ENCODE measurements around the gene MPLKIP.

The MPLKIP gene

DNA sequence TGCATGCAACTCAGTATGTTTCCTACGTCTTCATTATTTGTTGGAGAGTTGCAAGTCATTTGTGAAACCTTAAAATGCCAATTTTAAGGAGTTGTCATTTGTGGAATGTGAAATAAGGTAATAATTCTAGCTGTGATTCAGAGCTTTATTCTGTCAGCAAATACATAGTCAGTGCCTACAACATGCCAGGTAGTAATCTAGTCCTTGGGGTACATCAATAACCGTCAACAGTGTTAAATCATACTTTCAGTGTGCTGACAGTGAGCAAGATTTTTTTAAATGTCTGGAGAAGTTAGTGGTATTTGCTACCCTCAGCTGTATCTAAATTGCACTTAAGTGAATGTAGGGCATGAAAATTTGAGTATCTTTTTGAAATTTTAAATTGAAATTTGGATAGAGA, 36.7 kb downstream of the MPLKIP start:
- in situ Hi-C loops (cut with HindIII; ENCODE audit: low sequenced_read_pairs), result no loop called here
- DNase-seq (ENCODE audit: low read depth, low spot score), result no peak
- TF ChIP-seq, protein P1, sequence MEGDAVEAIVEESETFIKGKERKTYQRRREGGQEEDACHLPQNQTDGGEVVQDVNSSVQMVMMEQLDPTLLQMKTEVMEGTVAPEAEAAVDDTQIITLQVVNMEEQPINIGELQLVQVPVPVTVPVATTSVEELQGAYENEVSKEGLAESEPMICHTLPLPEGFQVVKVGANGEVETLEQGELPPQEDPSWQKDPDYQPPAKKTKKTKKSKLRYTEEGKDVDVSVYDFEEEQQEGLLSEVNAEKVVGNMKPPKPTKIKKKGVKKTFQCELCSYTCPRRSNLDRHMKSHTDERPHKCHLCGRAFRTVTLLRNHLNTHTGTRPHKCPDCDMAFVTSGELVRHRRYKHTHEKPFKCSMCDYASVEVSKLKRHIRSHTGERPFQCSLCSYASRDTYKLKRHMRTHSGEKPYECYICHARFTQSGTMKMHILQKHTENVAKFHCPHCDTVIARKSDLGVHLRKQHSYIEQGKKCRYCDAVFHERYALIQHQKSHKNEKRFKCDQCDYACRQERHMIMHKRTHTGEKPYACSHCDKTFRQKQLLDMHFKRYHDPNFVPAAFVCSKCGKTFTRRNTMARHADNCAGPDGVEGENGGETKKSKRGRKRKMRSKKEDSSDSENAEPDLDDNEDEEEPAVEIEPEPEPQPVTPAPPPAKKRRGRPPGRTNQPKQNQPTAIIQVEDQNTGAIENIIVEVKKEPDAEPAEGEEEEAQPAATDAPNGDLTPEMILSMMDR (IDR thresholded peaks at IDR 0.05; ENCODE audit: low read depth, low read length), result no peak
- H3K4me3 ChIP-seq (ENCODE audit: low read depth, low read length), result no peak overlapping the region

DNA sequence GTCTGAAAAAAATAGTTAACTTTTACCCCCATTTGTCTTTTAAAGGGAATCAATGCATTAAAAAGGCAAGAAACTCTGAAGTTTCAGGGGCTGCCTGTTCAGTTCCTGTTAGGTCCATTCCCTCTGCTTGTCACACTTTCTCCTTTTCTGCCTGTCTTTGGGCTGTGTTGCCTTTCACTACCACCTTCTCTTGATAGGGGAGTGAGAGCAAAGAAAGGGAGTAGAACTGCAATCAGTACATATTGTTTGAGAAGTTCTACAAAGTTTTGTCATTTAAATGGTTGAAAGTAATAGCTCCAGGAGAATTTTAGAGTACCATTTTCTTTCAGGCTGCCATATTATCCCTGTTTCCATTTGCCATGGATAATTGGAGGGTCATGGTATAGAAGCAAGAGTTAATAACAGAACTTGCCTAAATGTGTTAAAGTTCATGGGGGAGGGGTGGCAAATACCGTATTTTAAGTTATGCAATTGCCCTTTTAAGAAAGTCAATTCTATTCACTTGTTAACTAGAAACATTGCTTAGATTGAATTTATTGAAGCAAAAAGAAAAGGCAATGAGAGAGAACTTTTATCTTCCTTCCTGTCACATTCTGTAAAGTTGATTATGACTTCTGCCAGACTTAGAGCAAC, 38.6 kb downstream of the MPLKIP start:
- DNase-seq (ENCODE audit: low read depth, low spot score), result no peak
- TF ChIP-seq, protein P1 (IDR thresholded peaks at IDR 0.05; ENCODE audit: low read depth, low read length), result no peak
- in situ Hi-C loops (cut with HindIII; ENCODE audit: low sequenced_read_pairs), result no loop called here

DNA sequence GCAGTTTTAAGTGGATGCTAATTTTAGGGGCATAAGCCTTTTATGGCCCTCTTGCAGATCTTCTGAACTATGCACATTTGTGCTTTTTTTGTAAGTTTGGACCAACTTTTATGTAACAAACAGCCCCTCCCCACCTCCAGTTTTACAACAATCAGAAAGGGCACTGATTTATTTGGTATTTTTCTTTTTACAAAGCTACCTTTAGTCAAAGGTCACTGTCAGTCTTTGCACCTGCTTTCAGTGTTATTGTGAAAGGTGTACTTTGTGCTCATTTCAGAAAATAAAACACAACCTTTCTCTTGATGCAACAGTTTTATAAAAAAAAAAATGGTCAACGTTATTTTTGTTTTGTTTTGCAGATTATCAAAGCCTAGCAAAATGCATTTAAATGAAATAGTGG, 39.2 kb downstream of the MPLKIP start:
- no peak for DNase-seq (ENCODE audit: low read depth, low spot score)
- in situ Hi-C loops (cut with HindIII; ENCODE audit: low sequenced_read_pairs), result no loop called here
- TF ChIP-seq, protein P1 (IDR thresholded peaks at IDR 0.05; ENCODE audit: low read depth, low read length), result no peak

More for the DNA sequence above, 38.6 kb downstream of the MPLKIP start:
- H3K4me3 ChIP-seq (ENCODE audit: low read depth, low read length), result no peak overlapping the region

DNA sequence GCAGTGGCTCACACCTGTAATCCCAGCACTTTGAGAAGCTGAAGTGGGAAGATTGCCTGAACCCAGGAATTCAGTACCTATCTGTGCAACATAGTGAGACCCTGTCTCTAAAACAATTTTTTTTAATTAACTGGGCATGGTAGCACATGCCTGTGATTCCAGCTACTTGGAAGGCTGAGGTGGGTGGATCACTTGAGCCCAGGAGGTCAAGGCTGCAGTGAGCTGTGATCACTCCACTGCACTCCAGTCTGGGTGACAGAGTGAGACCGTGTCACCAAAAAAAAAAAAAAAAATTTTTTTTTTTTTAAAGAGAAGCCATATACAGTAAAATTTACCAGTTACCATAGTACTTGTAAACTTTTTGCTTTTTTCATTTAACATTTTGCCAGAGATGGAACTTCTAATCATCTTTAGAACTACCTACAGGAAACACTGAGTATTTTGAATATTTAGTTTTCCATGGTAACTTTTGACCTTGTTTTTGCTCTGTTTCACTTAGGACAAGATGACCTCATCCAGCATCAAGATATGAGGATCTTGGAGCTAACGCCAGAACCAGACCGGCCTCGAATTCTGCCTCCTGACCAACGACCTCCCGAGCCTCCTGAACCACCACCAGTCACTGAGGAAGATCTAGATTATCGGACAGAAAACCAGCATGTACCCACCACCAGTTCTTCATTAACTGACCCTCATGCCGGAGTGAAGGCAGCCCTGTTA, 40.6 kb downstream of the MPLKIP start:
- TF ChIP-seq, protein P1 (IDR thresholded peaks at IDR 0.05; ENCODE audit: low read depth, low read length), result no peak
- in situ Hi-C loops (cut with HindIII; ENCODE audit: low sequenced_read_pairs), result no loop called here
- no peak overlapping the region for H3K4me3 ChIP-seq (ENCODE audit: low read depth, low read length)
- DNase-seq (ENCODE audit: low read depth, low spot score), result no peak

More for the DNA sequence above, 39.2 kb downstream of the MPLKIP start:
- no peak overlapping the region for H3K4me3 ChIP-seq (ENCODE audit: low read depth, low read length)

DNA sequence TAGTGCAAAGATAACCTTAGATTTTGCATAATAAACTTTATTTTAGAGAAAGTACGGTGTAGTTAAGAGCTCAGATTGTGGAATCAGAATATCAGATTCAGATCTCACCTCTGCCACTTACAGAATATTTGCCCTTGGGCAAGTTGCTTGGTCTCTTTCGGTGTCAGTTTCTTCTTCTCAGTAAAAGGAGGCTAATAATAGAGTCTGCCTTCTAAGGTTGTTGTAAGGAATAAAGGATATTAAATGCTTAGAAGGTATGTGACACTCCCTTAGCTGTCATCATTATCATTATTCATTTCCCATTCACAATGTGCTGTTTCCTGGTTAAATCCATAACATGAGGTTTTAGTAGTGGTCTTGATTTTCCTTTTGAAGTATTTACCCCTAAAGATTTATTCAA, 42.2 kb downstream of the MPLKIP start:
- TF ChIP-seq, protein P1 (IDR thresholded peaks at IDR 0.05; ENCODE audit: low read depth, low read length), result no peak
- no peak overlapping the region for H3K4me3 ChIP-seq (ENCODE audit: low read depth, low read length)
- DNase-seq (ENCODE audit: low read depth, low spot score), result no peak
- in situ Hi-C loops (cut with HindIII; ENCODE audit: low sequenced_read_pairs), result no loop called here

DNA sequence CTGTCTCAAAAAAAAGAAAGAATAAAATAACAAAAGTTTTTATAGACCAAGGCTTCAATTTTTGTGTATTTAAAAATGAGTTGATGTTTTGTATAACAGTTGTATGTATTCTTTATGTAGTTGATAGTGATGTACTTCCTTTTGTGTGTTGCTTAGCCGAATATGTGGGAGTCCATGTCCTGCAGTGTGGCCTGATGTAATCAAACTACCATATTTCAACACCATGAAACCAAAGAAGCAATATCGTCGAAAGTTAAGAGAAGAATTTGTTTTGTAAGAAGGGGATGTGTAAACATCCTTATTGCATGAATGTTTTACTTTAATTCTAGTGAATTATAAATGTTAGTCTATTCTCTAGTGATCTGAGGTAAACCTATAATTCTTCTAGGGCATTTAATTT, 56.6 kb downstream of the MPLKIP start:
- in situ Hi-C loops (cut with HindIII; ENCODE audit: low sequenced_read_pairs), result no loop called here
- H3K4me3 ChIP-seq (ENCODE audit: low read depth, low read length), result no peak overlapping the region
- TF ChIP-seq, protein P1 (IDR thresholded peaks at IDR 0.05; ENCODE audit: low read depth, low read length), result no peak
- no peak for DNase-seq (ENCODE audit: low read depth, low spot score)
